Activated CD8-positive, alpha-beta memory T cell treated with anti-CD3 and anti-CD28 coated beads for 1 hour (primary cell): ENCODE results near the gene ZNF714.

Experiments used
- DNase-seq, 2 donors: peaks; one replicate each; pipeline ENCODE4 v3.0.0-alpha.2; 2020; ENCODE audit warnings: low read depth in 1 of 2; ENCODE audit errors: extremely low read depth in 1 of 2

Gene ZNF714

DNA sequence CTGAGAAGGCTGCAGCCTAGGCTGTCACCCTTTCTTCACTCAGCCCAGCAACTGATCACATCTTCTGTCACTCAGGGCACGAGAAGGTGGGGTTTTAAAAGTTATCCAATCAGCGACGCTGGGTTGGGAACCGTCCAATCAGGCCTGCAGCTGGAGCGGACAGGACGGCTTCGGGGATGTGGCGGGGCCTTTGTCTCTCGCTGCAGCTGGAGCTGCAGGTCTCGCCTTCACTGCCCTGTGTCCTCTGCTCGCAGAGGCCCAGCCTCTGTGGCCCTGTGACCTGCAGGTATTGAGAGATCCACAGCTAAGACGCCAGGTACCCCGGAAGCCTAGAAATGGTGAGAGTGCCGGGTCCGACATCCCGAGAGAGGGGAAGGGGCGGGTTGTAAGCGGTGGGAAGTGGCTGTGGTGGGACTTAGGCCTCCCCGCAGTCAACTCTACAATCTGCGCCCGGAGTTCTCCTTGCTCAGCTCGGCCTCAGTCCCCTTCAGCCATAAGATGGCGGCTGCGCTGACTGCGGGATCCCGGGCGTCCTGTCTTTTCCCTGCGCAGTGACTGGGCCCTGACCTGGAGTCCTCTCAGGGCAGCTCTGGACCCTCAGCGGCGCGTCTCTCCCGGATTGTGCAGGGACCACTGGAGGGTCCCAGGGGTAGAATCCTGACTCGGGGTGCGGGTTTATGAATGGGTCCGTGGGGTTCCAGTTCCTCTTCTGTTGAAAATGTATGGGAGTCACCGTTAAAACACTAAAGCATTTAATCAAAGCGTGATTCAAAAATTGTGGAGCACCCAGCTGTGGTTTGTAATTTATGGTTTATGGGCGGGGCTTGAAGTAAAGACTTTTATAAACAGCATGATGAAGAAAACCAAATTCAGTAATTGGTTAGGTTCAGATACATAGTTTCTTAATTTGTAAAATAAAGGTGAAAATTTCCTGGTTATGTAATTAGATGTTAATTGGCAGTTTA is at the start of gene ZNF714:
Gene ZNF714, plus strand, starts transcription at position 193 of the 965 bp plus-strand sequence. CDS start 16,066 bp downstream, outside the sequence.
- DNase-seq, result peak; percentile 38 to 65

DNA sequence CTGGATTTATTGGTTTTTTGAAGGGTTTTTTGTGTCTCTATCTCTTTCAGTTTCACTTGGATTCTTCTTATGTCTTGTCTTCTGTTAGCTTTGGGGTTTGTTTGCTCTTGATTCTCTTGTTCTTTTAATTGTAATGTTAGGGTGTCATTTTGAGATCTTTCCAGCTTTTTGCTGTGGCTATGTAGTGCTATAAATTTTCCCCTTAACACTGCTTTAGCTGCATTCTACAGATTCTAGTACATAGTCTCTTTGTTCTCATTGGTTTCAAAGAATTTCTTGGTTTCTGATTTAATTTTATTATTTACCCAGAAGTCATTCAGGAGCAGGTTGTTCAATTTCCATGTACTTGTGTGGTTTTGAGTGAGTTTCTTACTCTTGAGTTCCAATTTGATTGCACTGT is 37.0 kb upstream of the ZNF714 start:
- DNase-seq, result no peak

DNA sequence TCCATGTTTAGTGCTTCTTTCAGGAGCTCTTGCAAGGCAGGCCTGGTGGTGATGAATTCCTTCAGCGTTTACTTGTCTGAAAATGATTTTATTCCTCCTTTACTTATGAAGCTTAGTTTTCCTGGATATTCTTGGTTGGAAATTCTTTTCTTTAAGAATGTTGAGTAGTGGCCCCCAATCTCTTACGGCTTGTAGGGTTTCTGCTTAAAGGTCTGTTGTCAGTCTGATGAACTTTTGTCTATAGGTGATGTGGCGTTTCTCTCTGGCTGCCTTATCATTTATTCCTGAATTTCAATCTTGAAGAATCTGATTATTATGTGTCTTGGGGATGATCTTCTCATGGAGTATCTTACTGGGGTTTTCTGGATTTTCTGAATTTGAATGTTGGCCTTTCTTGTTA is 35.5 kb upstream of the ZNF714 start:
- no peak for DNase-seq

DNA sequence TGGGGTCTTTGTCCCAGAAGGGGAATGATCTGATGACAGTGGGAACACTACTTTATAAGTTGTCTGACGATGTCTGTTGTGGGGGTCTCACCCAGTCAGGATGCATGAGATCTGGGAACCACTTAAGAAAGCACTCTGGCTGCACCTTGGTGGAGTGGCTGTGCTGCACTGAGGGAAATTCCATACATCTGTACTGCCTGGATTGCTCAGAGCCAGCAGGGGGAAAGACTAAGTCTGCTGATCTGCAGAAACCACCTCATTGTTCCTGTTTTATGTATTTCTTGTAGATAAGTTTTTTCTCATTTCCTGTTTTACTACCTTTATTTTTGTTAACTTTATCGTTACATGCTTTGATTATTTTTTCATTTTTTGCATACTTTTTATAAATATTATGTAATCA is 34.3 kb upstream of the ZNF714 start:
- DNase-seq, result no peak

DNA sequence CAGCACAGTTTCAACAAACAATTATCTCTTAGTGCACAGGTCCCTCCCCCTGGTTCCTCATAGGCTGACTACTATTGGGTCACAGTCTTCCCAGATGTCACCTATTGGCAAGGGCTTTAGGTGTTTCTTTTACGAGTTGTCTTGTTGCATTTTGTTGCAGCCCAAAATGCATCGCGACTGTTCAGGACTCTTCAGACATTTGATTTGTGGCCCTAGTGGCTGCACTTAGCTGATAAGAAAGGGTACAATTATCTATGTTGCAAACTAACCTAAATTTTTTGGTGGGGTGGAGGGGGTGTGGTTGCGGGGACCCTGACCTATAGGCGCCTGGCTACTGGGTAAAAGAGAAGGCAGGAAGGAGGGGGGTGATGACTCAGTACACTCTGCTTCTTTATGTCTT is 29.1 kb upstream of the ZNF714 start:
- no peak for DNase-seq

DNA sequence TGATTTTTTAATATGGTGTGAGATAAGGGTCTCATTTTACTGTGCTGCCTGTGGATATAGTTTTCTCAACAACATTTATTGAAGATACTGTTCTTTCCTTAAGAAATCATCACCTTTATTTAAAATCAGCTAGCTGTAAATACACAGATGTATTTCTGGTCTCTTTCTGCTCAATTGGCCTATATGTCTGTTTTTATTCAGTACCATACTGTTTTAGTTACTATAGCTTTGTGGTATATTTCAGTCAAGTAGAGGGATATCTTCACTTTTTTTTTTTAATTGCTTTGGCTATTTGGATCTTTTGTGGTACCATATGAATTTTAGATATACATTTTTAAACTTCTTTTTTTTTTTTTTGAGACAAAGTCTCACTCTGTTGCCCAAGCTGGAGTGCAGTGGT is 16.7 kb upstream of the ZNF714 start:
- DNase-seq, result no peak

DNA sequence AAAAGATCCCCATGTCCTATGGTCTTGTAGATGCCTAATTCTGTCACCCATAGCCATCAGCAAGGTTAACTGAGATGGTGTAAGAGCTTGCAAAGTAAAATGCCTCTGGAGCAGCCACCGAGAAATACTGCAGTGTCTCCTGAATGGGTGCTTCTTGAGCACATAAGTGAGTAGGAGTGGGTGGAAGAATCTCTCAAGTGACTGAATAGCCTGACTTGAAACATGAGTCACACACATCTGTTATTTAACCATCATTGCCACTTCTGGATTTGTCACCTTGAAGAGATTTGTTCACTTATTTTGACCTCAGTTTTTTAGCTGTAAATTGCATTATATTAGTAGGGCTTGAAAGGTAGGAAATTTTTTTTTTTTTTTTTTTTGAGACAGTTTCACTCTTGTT is 2.3 kb downstream of the ZNF714 start:
- DNase-seq, result no peak

DNA sequence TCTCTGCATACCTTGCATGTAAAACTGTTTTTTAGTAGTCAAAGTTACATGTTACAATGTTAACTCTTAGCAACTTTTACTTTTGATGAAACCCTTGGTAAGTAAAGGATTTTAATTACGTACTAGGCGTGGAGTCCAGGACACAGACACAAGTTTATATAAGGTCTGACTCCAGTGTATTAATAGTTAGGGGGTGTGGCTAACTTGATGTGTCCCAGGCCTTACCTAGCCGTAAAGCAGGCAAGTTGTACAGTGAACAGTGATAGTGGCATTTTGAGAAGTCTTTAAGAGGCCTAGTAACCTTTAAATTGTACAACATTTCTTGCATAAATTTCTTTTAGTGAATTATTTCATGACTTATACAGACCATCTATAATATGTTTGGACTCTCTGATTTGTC is 5.9 kb downstream of the ZNF714 start:
- no peak for DNase-seq

DNA sequence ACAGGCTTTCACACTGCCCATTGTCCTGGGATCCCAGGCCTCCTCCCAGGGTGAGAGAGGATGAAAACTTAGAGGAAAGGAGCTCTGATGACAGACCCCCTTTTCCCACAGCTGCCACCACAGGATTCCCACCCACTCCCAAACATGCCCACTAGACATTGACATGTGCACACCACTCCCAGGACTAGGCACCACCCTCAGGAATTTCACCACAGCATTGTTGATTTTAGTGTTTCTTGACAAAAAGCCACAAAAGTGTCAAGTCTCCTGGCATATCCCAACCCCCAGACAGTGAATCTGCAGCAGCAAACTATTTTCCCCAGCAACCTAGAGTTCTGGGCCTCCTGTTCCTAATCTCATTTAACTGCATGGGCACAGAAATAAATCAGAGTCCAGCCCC is 10.1 kb downstream of the ZNF714 start:
- no peak for DNase-seq

DNA sequence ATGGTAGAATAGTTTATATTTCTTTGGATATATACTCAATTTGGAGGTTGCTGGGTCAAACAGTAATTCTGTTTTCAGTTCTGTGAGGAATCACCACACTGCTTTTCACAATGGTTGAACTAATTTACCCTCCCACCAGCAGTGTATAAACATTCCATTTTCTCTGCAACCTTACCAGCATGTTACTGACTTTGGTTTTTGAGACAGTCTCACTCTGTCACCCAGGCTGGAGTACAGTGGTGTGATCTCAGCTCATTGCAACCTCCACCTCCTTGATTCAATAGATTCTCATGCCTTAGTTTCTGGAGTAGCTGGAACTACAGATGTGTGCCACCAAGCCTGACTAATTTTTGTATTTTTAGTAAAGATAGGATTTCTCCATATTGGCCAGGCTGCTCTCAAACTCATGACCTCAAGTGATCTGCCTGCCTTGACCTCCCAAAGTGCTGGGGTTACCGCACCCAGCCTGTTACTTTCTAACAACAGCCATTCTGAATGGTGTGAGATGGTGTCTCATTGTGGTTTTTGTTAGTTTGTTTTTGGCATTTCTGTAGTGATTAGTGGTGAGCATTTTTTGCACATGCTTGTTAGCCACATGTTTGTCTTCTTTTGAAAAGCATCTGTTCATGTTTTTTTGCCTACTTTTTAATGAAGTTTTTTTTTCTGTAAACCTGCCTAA is 12.5 kb downstream of the ZNF714 start:
- DNase-seq, result no peak

DNA sequence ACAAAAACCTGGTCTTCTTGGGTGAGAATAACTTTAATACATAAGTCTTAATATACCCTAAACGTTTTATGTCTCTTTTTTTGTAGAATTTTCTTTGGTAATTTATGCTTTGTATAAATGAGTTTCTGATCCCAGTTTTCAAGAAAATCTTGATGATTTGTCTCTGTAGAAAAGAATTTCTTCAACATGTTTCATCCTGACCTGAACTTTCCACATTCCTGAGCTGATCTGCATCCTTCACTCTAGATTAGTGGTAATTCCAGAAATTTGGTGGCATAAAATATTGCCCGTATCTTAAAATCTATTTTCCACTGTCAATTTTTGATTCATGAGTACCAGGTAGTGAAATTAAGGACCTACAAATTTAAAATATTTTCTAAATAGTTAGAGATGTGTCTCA is 16.3 kb downstream of the ZNF714 start:
- DNase-seq, result no peak

DNA sequence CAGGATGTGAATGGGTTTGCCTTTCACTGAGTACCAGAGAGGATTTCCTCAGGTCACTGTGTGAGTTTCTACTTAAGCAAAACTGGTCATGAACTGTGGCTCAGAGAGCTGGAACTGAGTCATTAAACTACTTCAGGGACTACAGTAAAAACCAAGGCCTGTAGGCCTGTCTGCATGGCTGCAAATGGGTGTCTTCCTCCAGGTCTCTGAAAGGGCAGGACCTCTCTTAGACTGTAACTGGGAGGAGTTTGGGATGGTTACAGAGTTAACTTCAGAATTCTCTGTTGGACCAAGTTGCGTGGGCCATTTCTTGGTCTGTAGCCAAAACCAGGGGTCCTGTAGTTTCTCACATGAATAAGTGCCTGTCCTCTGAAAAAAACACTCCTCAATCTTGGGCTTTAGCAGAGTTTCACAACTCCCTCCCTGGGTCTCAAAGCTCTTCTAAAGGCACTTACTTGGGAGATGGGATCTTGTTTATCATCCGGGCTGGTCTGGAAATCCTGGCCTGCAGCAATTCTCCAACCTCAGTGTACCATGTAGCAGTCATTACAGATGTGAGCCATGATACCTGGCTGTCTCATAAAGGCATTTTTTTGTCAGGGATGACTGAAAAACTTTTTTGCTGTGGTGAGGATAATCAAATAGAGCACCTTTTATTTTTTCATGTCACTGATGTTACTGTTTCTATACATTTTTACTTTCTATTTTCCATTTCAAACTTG is 19.7 kb downstream of the ZNF714 start:
- DNase-seq, result no peak

DNA sequence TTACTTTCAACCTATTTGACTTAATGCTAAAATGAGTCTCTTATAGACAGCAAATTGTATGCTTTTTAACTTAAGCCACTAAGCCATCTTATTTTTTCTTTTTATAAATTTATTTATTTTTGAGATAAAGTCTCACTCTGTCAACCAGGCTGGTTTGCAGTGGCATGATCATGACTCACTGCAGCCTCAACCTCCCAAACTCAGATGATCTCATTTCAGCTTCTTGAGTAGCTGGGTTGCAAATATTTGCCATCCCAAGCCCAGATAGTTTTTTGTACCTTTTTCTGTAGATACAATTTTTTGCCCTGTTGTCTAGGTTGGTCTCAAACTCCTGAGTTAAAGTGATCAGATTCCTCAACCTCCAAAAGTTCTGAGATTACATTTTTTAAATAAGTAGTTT is 27.1 kb downstream of the ZNF714 start:
- no peak for DNase-seq

DNA sequence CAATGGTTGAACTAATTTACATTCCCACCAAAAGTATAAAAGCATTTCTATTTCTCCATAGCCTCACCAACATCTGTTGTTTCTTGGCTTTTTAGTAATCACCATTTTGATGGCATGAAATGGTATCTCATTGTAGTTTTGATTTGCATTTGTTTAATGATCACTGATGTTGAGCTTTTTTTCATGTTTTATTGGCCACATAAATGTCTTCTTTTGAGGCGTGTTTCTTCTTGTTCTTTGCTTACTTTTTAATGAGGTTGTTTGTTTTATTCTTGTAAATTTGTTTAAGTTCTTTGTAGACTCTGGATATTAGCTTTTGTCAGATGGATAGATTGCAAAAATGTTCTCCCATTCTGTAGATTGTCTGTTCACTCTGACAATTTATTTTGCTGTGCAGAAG is 28.2 kb downstream of the ZNF714 start:
- DNase-seq, result no peak

DNA sequence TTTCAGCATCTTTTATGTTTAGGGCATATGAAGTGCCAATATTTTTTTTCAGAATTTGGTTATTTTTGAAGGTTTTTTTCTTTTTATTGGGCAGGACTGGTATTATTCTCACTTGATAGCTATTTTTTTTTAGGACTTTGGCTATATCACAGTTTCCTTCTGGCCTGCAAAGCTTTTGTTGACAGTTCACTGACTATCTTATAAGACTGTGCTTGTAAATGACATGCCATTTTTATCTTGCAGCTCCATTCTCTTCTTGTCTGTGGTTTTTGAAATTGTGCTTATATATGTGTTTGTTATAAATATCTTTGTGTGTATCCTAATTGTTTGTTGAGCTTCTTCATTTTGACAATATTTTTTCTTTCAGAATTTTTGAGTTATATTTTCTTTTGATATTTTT is 33.4 kb downstream of the ZNF714 start:
- DNase-seq, result no peak

DNA sequence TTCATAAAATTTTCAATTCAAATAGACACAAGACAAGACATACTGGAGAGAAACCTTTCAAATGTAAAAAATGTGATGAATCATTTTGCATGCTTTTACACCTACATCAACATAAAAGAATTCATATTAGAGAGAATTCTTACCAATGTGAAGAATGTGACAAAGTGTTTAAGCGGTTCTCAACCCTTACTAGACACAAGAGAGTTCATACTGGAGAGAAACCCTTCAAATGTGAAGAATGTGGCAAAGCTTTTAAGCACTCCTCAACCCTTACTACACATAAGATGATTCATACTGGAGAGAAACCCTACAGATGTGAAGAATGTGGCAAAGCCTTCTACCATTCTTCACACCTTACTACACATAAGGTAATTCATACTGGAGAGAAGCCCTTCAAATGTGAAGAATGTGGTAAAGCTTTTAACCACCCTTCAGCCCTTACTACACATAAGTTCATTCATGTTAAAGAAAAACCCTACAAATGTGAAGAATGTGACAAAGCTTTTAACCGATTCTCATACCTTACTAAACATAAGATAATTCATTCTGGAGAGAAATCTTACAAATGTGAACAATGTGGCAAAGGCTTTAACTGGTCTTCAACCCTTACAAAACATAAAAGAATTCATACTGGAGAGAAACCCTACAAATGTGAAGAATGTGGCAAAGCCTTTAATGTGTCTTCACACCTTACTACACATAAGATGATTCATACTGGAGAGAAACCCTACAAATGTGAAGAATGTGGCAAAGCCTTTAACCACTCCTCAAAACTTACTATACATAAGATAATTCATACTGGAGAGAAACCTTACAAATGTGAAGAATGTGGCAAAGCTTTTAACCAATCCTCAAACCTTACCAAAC is 35.3 kb downstream of the ZNF714 start:
- no peak for DNase-seq

DNA sequence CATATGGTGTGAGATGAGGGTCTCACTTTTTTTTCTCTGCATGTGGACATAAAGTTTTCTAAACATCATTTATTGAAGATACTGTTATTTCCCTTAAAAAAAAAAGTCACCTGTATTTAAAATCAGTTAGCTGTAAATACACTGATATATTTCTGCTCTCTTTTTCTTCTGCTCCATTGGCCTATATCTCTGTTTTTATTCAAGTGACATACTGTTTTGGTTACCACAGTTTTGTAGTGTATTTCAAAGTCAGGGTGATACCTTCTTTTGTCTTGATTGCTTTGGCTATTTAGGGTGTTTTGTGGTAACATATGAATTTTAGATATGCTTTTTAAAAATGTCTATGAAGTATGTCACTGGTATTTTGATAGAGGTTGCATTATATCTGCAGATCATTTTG is 44.1 kb downstream of the ZNF714 start:
- no peak for DNase-seq

DNA sequence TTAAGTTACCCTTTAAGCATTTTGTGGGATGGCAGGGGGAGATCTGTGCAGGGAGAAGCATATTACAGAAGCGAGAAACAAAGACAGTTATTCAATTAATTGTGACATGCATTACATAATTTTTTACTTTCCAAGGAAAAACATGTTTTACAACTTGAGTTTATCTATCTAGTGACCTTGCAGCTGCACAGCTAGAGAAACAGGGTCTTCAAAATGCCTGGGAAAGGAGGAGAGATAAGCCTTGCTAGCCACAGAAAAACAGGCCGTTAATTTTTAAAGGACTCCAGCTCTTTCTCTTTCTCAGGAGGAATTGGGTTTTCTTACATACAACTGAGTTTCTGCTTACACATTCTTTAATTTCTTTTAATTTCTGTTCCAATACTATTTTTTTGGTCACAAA is 45.0 kb downstream of the ZNF714 start:
- no peak for DNase-seq

DNA sequence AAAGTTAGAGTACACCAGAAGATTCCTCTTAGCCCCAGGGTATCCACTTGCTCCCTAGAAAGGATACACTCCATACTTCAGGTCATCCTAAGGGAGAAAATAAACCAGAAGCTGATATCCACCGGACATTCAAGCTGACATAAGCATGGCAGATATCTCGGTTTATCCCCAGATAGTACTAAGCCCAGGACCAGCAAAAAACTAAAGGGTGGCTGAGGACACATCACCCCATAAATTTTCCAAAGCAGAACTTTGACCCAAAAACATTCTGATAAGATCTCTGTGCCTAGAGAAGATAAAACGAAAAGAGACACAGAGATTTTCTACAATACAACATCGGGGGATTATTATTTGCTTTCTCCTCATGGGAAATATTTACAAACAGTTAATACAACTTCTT is 45.9 kb downstream of the ZNF714 start:
- no peak for DNase-seq

DNA sequence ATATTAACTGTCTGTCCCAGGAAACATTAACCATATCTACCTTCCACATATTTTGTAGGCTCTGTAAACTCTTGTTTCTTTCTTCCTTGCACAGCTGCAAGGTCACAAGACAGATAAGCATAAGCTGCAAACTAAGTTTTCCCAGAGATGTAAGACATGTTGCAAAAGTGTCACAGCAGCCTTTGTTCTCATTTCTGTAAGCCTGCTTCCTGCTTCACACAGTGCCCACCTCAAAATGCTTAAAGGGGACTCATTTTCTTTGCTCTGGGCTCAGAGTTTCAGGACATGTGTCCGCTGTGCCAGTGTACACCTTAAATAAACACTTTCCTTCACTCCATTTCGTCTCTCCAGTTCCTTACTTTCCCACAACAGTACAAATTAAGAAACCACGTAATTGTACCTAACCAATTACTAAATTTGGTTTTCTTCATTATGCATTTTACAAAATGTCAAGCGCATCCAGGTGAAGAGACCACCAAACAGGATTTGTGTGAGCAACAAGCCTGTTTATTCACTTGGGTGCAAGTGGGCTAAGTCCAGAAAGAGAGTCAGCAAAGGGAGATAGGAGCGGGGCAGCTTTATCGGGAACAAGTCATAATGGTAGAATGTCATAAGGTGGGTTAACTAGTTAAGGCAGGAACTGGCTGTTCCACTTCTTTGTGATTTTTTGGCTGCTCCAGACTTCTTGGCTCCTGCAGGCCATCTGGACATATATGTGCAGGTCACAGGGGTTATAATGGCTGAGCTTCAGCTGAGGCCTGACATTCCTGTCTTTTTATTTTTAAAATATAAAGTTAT is 47.1 kb downstream of the ZNF714 start:
- no peak for DNase-seq
